KOPT-K1 (cell line): Measurements from ENCODE around the gene FRMD4A.
"Not testable (repeated sequence)": the region's sequence is repeated elsewhere in the genome, so short reads cannot be mapped to it uniquely, and the experiment has no call there.

ENCODE experiments used
- H3K27ac ChIP-seq: fragments of 200-600 bp; sonication (generic); 2 replicates; pipeline ENCODE4 v1.5.1; 2016; ENCODE audit warnings: antibody characterized with exemption, mild to moderate bottlenecking, low read depth, low read length; ENCODE audit not compliant: poor library complexity, severe bottlenecking
- H3K36me3 ChIP-seq: fragments of 200-600 bp; sonication (generic); 2 replicates; pipeline ENCODE4 v1.5.1; 2017; ENCODE audit warnings: antibody characterized with exemption, mild to moderate bottlenecking, low read length, moderate library complexity; ENCODE audit not compliant: insufficient read depth
- H3K9me3 ChIP-seq: fragments of 200-600 bp; sonication (generic); 2 replicates; pipeline ENCODE4 v1.5.1; 2017; ENCODE audit warnings: antibody characterized with exemption, low read length, mild to moderate bottlenecking; ENCODE audit not compliant: insufficient read depth, poor library complexity, severe bottlenecking

FRMD4A gene

DNA sequence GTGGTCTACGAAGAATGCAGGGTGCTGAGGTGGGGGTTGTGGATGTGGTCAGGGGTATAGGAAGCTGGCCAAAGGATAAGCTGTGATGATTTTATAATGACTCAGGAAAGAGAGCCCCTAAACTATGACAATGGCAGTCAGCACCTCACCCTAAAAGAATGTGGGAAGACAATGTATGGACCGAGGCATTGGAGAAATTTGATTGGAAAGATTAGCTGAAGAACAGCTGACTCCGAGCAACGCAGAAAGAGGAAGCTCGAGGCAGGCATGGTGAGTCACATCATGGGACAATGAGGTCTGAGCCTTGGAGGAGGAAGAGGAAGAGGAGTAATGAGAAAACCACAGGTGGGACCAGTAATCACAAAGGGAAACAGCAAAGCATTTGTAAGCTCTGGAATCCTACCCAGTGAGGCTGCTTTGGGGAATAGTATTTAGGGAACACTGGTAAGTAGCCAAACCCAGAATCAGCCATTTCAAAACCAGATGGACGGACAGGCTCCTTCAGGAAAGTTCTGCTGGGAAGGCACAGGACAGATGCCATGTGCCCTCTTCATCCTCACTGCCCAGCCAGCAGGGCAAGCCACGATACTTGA is 448.5 kb downstream of the FRMD4A start:
- H3K27ac ChIP-seq, result no peak overlapping the region

DNA sequence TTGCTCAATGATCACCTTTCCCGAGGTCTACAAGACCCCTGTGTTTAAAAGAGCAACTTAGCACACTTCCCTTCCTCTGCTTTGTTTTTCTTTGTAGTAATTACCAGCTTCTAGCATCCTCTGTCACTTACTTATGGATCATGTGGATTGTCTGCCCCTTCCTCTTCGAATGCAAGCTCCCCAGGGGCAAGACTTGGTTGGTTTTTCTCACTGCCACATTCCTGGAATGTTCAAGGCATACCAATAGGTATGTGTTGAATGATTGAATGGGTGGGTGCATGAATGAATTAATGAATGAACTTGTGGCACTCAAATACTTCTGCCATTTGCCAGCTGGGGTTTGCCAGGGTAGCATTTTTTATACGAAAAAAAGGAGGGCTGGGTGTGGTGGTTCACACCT is 450.0 kb downstream of the FRMD4A start:
- Histone ChIP-seq H3K36me3 (no peaks in the 10 kb centered on the region), H3K9me3 (no peaks in the 10 kb centered on the region), H3K27ac (no peak overlapping the region)

More for the DNA sequence above, 448.5 kb downstream of the FRMD4A start:
- Histone ChIP-seq H3K9me3 (no peaks in the 10 kb centered on the region), H3K36me3 (no peaks in the 10 kb centered on the region)

DNA sequence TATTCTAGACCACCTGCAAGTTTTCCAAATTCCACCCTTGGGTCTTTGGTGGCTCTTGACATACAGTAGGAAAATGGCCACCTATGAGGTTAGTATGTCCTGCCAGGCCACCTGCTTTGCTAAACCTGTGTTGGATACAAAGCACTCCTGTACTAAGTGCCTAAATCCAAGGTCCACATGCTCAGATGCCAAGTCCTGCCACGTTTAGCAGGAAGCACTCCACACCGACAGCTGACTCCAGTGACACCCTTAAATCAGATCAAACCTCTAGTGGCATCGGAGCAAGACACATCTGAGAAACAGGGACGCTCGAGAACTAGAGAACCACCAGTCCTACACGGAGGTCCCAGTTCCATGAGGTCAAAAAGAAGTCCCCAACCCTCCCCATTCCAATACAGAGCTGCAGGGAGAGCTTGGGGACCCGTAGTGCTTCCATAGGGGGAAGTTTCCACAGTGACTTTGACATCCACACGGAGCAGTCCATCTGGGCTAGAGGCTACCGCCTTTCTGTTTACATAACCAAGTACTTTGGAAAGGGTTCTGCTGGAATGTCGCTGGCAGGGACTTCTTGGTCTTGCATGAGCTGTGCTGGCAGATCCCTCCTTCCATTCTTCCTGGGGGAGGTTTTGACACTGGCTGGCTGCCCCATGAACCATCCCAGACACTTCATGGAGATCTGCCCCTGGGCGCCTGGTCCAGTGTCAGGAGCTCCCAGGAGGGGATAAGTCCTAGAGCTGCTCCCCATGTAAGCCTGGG is 453.4 kb downstream of the FRMD4A start:
- Histone ChIP-seq H3K9me3 (no peaks in the 10 kb centered on the region), H3K36me3 (no peaks in the 10 kb centered on the region), H3K27ac (no peak overlapping the region)

DNA sequence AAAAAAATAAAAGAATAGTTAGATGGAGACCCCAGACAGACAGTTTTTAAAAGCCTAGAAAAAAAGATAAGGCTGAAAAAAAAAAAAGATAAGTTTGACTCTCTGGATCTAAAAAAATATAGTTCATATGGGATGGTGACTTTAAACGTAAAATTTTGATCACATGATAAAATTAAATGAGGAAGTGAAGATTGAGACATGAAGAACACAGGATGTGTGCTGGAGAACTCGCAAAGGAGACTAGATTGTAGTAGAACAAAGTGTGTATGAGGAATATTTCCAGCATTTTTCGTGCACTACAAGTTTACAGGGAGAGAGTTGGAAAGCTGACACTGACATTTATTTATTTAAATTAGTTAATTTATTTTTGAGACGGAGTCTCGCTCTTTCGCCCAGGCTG is 457.5 kb downstream of the FRMD4A start:
- no peaks in the 10 kb centered on the region for H3K36me3 ChIP-seq
- no peak overlapping the region for H3K27ac ChIP-seq
- H3K9me3 ChIP-seq, result no peaks in the 10 kb centered on the region

DNA sequence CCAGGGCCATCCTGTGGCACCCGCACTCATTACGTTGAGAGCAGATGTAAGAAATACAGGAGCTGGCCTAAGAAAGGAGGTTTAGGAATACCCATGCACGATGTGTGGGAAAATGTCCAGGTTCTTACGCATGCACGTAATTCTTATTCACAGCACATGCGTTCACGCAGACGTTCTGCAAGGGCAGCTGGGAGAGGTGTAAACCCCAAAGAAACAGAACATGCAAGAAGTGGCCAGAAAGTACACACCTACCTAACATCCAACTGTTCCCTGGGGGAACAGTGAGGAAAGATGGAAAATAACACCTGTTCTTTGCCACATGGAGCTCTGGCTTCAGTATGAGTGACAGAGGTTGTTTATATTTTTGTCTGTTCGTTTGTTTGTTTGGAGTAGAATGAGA is 458.3 kb downstream of the FRMD4A start:
- no peaks in the 10 kb centered on the region for H3K36me3 ChIP-seq
- H3K9me3 ChIP-seq, result no peaks in the 10 kb centered on the region
- H3K27ac ChIP-seq, result no peak overlapping the region

DNA sequence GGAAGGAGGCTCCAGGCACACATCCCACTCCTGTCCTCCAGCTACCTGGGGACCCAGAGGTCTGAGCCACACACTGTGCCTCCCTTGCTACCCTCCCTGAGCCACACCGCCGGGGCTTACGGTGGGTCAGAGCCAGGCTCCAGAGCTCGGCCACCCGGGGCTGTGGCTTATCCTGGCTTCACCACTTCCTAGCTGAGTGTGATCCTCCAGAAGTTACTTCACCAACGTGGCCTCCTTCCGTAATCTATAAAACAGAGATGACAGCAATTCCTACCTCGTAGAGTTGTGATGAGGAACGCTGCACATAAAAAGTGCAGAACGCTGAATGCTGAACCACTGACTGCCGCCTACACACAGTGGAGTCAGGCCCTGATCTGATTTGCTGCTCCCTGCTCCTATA is 458.9 kb downstream of the FRMD4A start:
- Histone ChIP-seq H3K36me3 (no peaks in the 10 kb centered on the region), H3K9me3 (no peaks in the 10 kb centered on the region), H3K27ac (no peak overlapping the region)

DNA sequence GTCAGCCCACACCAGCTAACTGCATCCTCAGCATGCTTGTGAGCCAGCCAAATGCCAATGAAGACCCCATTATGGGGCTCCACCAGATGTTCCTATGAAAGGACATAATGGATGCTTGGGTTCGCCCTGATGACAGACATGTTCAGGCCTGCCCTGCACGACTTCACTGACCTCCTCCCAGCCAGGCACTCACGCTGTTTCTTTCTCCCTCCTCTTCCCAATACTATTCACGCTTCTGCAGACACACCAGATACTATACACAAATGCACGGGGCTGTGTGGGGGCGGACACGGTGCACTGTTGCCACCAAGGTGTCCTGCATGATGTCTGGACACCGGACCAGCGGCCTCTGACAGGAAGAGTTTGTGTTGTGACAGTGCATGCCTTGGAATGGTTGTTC is 459.7 kb downstream of the FRMD4A start:
- Histone ChIP-seq H3K9me3 (no peaks in the 10 kb centered on the region), H3K27ac (no peak overlapping the region), H3K36me3 (no peaks in the 10 kb centered on the region)

DNA sequence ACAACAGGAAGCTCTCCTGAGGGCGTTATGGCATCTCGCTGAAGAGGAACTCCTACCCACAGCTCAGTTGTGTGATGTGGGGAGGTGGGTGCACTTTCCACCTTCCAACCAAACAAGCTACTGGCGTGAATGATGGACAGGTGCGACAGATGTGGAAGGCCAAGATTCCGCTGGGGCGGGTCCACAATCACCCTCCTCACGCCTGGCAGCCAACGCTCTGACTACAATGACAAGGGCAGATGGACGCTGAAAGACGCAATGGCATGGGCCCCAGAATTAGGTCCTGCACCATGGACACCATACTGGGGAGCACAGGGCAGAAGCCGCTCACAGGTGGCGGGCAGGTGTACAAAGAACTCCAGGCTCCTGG is 461.4 kb downstream of the FRMD4A start:
- Histone ChIP-seq H3K27ac (no peak overlapping the region), H3K9me3 (no peaks in the 10 kb centered on the region), H3K36me3 (no peaks in the 10 kb centered on the region)

DNA sequence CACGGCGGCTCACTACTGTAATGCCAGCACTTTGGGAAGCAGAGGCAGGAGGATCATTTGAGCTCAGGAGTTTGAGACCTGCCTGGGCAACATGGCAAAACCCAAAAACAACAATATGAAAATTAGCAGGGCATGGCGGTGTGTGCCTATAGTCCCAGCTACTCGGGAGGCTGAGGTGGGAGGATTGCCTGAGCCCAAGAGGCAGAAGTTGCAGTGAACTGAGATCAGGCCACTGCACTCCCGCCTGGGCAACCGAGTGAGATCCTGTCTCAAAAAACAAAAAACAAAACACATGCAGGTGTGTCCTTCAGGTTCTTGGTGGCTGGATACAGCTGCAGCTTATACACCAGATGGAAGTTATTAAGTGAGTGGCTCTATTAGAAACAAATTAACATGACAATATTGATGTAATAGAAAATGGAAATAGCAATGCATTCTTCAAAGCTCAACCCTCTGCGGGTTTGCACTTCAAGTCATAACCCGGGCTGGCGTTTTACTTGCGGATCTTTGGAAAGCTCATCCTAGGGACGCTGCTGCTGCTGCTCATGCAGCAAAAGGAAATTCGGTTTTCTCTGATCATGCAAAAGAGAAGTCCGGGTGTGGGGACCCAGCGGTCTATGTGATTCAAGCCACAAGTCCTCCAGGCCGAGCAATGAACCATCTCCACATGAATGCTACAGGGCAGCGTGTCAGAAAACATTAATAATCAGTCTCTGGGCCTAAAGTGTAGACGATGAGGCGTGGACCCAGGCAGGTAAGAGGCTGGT is 462.0 kb downstream of the FRMD4A start:
- H3K36me3 ChIP-seq, result no peaks in the 10 kb centered on the region

DNA sequence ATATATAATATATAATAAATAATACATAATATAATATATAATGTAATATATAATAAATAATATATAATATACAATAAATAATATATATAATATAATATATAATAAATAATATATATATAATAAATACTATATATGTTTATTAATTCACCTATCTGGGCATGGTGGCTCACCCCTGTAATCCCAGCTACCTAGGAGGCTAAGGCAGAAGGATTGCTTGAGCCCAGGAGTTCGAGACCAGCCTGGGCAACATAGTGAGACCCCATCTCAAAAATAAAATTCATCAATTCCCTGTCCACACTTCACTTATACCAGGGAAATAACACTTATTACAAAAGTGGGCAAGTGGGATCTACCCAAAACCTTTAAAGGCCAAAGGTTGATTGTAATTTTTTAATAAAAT is 462.9 kb downstream of the FRMD4A start:
- H3K27ac ChIP-seq, result no peak overlapping the region
- no peaks in the 10 kb centered on the region for H3K9me3 ChIP-seq
- no peaks in the 10 kb centered on the region for H3K36me3 ChIP-seq

More for the DNA sequence above, 462.0 kb downstream of the FRMD4A start:
- no peaks in the 10 kb centered on the region for H3K9me3 ChIP-seq
- H3K27ac ChIP-seq, result no peak overlapping the region

DNA sequence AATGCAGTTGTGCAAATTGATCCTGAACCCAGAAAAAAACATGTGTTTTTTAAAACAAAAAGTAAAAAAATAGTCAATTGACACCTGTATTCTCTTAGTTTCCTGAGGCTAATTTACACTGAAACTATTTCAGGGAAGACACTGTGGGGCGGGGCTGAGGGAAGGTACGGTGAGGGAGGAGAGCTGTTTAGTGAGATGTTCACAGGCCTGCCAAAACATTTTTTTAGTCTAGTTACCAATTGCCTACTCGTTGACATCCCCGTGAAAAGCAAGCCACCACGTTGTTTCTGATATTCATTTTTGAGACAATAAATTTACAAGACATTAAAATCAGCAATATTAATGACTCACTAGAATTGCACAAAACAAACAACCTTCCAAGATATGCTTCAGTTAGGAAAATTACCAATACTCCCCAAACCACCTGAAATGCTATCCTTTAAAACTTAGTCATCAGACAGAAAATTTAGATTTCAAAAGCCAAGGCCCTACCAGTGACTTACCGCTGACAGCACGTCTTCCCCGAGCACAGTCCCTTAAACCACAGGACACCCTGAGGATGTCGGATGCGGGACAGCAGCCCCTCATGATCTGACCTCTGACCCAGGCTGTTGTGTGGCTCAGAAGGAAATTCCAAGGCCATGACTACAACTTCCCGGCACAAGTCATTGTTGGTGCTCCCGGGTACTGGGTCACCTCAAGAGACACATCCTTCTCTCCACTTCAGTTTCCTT is 464.8 kb downstream of the FRMD4A start:
- H3K9me3 ChIP-seq, result no peaks in the 10 kb centered on the region
- H3K27ac ChIP-seq, result no peak overlapping the region
- no peaks in the 10 kb centered on the region for H3K36me3 ChIP-seq

DNA sequence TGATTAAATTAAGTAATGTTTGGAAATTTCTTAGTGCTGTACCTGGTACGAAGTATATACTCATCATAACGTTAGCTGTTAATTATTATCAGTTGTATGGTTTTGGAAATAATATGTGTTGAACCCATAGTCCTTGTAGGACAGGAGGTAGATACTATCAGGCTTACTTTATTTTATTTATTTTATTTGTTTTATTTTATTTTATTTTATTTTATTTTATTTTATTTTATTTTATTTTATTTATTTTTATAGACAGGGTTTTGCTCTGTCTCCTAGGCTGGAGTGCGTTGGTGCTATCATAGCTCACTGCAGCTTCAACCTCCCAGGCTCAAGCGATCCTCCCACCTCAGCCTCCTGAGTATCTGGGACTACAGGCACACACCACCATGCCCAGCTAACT is 465.5 kb downstream of the FRMD4A start:
- H3K36me3 ChIP-seq, H3K27ac ChIP-seq, H3K9me3 ChIP-seq: not testable (repeated sequence)

DNA sequence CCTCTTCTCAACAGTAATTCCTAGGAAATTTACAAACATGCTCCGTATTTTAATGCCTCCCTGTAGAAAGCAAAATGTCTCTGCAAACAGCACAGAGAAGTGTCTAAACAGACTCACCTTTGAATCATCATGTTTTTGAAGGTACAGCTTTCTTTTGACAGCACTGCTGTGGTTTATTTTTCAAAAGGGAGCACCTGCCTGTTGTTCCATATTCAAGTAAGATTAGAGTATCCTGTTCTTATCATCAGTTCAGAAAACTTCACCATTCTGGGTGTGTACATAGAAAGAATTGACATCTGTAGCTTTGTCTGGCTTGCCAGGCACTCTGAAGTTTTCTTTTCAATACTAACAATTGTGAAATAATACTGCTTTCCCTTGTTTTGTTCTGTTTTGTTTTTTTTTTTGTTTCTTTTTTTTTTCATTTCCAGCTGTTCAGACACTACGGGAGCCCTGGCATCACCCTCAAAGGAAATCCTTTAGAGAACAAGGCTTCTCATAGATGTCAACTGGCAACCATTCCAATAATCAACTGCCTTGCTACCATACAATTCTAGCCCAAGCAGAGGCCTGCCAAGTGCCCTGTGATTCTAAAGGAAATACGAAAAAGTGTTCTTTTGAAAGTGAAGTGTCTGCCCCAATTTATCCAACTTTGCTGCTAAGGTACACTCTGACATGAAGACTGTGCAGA is 468.0 kb downstream of the FRMD4A start:
- Histone ChIP-seq H3K9me3 (no peaks in the 10 kb centered on the region), H3K36me3 (no peaks in the 10 kb centered on the region), H3K27ac (no peak overlapping the region)

DNA sequence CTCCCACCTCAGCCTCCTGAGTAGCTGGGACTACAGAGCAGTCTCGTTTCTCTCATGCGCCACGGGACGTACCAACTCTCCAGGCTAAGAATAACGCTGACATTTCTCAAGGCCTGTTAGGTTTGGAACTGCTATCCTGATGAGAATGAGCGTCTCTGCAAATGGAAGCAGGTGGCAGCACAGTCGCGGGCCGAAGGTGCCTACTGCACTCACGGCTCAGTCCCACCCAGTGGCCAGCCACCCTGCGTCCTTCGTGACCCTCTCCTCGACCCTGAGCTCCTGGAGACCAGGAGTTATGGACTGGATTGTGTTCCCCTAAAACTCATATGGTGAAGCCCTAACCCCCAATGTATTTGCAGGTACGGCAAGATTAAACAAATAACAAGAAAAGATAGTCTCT is 469.8 kb downstream of the FRMD4A start:
- H3K36me3 ChIP-seq, result no peaks in the 10 kb centered on the region
- H3K9me3 ChIP-seq, result no peaks in the 10 kb centered on the region
- H3K27ac ChIP-seq, result no peak overlapping the region
